Activated CD4-positive, CD25-positive, alpha-beta regulatory T cell treated with anti-CD3 and anti-CD28 coated beads, Interleukin-2, amount 50 U/mL, for 72 hours (primary cell): ENCODE measurements around the gene LHFPL2.

ENCODE experiments used
- DNase-seq: peaks from one replicate; pipeline ENCODE4 v3.0.0; 2021

LHFPL2 gene

DNA sequence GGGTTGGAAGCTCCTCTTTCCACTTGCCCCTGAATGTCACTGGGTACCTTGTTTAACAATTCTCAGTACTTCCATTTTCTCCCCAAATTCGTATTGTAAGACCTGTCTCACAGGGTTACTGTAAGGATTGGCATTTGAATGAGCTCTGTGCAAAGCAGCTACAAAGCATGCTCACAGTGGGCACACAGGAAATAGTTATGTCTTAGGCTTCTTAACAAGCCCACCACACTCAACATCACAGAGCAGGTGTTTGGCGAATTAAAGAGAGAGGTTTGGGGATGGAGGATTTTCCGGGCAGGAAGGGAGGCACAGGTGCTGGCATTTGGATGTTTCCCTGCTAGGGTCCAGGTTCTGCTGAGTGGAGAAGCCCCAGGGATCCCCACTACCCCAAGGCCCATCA lies 17.0 kb upstream of the LHFPL2 start:
- no peak for DNase-seq

DNA sequence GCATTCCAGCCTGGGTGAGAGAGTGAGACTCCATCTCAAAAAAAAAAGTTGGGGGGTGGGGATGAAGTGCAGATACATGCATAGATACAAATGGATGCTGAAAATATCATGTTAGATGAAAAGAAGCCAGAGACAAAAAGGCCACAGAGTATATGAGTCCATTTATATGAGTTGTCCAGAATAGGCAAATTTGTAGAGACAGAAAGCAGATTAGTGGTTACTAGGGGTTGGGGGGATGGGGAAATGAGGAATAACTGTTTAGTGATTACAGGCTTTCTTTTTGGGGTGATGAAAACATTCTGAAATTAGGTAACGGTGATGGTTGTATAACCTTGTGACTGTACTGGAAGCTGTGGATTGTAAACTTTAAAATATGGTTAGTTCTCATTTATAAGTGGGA lies 13.8 kb upstream of the LHFPL2 start:
- DNase-seq: no peak

DNA sequence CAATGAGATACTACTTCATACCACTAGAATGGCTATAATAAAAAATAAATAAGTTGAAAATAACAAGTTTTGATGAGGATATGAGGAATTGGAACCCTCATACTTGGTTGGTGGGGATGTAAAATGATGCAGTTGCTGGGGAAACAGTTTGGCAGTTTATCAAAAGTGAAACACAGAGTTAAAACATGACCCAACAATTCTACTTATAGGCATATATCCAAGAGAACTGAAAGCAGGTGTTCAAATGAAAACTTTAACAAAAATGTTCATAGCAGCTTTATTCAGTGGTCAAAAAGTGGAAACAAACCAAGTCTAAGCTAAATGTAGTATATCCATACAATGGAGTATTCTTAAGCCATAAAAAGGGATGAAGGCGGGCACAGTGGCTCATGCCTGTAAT lies 13.1 kb upstream of the LHFPL2 start:
- DNase-seq: no peak

DNA sequence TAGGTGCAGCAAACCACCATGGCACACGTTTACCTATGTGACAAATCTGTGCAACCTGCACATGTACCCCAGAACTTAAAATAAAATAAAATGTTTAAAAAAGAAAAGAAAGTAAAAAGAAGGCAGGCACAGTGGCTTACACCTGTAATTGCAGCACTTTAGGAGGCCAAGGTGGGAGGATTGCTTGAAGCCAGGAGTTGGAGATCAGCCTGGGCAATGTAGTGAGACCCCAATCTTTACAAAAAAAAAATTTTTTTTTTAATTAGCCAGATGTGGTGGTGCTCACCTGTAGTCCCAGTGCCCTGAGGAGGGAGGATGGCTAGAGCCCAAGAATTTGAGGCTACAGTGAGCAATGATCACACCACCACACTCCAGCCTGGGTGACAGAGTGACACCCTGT lies 12.5 kb upstream of the LHFPL2 start:
- no peak for DNase-seq

DNA sequence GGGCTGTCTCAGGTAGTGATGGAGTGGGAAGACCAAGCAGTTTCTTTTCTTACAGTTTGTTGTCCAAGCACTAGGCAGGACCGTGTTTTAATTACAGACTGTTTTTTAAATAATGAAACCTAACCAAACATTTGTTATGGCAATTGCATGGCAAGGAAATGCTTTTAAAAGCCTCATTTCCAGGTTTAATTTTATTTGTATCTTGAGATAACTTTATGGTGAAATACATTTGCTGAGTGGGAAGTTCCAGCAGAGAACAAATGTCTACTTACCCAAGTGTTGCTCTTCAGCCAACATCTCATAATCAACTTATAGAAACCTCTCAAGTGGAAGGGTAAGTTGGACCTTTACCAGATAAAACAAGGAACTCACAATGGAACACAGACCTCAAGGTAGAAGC lies 11.8 kb upstream of the LHFPL2 start:
- no peak for DNase-seq

DNA sequence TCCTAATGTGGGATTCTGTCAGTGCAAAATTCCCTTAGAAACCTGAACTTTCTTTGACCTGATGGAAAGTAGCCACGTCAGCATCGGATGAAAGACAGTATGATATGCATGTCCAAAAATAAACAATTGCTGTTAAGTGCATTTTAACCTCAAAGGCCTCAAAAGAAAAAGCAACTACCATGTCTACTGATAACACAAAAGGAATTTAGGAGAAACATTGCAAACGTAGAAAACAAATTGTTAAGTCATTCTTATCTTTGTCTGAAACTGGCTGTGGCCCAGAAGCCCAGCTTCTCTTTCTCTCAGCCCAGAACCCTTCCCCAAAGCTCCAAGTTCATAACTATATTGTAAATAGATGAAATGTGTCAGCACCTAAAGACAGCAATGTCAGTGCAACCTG lies 11.1 kb upstream of the LHFPL2 start:
- no peak for DNase-seq

DNA sequence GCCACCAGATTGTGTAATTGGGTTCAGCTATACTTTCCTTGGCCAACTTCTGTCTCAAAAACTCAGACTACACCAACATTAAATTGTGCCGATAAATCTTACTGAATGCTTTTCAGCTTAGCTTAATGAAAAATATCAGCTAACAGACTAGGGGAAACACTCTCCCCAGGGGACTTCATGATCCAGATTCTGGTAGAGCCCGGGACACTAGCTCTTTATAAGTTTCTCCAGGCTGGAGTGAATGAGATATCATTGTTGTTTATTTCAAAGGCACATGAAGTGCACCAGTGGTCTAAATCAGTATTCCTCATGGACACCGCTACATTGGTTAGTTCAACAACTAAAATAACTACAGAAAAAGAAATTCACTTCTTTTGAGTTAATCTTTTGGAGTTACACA lies 10.5 kb upstream of the LHFPL2 start:
- no peak for DNase-seq

DNA sequence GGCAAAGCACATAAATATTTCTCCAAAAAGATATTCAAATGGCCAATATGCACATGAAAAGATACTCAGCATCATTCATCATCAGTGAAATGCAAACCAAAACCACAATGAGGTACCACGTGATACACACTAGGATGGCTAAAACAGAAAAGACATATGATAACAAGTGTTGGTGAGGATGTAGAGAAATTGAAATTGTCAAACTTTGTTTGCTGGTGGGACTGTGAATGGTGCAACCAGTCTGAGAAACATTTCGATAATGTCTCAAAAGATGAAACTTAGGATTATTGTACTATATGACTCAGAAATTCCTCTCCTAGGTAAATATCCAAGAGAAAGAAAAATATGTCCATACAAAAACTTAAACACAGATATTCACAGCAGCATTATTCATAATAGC lies 8.6 kb upstream of the LHFPL2 start:
- no peak for DNase-seq

DNA sequence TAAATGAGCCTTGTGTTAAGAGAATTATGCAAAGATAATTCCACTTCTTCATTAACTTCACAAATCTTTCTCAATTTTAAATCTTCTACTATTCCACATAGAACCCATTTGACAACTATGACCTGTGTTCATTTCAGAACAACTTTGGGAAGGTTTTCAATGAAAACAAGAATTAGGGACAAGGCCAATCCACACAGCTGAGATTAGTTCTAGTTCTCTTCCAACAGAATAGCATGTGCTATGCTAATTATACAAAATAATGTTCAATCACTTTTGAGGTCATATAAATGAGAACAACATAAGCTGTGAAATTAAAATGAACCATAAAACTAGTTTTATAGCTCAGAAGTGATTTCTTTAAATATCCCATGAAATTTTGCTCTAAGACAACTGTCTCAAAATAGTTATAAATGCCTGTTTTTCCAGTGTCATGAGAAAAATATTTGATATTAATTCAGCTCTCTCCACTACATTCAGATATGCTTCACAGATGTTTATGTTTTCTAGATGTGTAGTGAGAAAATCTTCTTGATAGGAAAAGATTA lies 7.2 kb upstream of the LHFPL2 start:
- DNase-seq: no peak

DNA sequence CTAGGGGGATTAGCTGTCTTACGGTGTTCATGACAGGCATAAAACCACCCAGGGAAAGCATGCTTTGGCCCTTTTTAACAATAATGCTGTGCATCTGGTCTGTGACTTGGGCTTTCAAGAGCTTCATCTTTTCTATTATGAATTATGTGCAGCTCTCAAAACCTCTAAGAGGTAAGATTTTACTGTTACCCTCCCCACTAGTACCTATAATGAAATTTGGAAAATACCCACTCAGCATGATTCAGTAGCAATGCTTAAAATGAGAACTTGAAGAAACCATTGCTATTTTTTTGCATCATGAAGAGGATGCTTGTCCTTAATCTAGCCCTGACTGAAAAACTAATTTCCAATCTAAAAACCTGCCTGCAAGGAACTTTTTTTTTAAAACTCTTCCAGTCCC lies 5.8 kb upstream of the LHFPL2 start:
- DNase-seq: no peak

DNA sequence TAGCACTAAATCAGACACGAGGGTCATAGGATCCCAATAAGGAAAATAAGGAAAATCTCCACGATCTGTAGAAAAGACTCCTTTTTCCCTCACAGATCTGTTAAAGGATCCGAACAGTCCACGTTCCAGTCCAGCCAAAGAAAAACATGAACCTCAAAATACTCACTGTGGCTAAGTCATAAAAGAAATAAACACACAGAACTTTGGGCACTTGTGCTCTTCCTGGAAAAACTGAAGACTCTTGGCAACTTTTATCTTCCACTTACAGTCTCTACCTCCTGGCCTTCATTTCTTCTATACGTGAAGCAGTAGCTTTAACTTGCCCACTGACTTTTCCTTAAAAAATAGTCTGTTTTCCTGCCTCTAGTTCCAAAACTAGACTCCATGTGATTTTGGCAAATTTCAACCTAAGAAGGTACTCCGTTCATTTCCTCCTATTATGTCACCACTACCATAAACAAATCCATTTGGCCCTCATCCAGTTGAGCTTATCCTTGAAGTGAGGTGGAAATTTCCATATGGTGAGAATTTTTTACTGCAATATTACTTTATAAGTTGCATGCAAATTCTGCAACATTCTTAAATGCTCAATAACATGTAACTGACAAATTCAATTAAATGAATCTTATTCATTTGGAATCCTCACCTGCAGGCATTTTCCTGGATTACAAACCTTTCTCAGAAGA lies 5.3 kb upstream of the LHFPL2 start:
- DNase-seq: no peak

DNA sequence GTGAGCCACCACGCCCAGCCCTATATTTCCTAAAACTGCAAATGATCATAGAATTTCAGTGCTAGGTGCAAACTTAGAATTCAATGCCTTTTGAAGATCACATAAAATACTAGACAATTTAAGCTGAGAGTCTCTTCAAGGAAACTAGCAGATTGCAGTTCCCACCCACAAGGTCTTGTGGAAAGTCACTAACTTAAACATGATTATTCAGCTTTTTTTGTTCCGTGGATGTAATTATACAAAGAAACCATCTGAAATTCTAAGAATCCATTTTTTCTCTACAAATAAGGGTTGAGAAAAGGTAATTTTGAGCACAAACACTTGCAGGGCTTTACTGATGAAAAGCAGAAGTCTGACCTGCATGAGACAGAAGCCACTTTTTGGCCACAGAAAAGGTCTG lies 4.5 kb upstream of the LHFPL2 start:
- no peak for DNase-seq

DNA sequence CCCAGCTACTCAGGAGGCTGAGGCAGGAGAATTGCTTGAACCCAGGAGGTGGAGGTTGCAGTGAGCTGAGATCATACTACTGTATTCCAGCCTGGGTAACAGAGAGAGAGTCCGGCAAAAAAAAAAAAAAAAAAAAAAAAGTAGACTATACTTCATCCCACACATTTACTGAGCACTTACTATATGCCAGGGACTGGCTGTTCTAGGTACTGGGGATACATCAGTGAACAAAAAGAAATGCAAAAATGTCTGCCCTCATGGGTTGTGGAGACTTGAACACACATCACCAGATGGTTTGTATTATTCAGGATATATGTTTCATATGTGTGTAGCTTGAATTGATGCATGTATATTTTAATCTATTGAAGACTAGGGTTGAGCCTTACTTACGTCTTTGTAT lies 2.9 kb upstream of the LHFPL2 start:
- no peak for DNase-seq

DNA sequence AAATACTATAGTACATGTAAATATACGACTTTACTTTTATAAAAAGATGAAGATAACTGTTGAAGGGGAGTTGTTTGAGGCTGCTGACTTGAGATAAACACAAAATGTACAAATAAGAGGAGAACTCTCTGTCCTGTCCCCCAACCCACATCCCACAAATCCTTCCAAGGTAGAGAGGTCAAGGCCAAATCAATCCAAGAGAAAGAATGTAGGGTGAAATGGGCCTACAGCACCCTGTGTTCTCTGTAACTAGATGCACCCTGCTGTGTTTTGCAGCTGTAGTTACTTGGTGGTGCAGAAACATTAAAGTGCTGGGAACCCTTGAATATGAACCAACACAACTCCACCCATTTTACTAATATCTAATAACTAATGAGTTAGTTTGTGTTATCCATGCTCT lies 2.0 kb upstream of the LHFPL2 start:
- DNase-seq: no peak

DNA sequence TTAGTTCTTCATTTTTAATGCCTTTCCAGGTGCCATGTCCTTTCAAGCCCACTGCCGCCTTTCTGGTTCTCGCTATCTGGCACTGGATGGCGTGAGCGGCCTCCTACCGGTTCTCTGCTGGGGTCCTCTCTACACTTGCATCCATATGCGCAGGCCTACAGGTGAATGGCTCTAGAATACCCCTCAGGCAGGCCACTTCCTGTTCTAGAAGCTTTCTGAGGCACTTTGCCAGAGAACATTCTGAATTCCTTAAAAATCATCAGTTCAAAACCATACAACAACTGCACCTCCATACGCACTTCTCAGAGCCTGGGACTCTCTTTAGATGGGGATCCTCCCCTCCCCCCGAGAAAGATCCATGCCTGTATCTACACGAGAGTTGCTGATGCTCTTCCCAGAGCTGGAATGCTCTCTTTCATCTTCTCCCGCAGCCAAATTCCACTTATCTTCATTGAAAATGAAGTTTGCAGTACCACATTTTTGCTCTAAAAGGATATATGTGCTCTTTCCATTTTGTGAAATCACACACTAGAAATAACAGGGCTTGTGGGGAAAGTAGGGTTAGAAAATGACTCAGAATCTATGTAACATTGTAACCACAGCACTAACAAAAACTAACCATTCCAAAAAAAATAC lies 1.4 kb upstream of the LHFPL2 start:
- no peak for DNase-seq

DNA sequence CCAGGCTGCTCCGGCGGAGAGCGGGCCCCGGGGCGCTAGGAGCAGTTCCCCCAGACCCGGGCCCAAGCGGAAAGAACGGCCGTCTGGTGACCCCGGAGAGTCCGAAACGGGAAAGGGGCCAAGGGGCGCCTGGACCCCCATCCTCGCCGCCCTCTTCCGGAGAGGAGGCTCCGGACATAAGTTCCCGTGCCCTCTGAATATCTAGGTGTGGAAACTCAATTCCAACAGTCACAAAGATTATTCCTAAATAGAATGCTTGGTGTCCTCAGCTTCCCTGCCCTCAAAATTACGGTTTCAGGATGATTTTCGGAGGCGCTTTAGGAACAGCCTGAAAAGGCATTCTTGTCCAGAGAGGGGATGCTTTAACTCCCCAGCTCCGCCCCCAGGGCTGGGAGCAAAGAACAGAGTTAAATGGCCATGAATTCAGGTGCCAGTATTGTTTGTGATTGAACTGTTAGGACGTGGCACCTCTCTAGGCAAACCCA lies 681 bp upstream of the LHFPL2 start:
- DNase-seq: no peak

DNA sequence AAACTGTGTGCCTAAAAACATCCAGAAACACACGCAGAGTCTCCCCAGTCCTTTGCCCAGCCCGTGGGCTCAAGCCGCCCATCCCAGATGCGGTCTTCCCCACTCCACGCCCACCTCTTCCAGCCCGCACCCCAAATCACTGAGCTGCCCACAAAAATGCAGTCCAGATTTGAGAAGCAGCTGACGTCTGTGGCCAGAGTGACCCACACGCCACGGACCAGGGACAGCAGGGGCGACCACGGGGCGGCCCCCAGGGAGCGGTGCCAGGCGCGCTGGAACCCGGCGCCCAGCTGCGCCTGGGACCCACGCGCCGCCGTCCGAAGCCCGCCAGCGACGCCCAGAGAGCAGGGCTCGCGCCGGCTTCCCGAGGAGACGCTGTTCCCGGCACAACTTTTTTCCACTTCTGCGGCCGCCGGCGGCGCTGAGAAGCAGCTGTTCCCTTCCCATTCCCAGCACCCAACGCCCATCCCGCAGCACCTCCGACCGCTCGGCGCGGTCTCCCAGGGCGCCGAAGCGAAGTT lies 674 bp downstream of the LHFPL2 start:
- no peak for DNase-seq

DNA sequence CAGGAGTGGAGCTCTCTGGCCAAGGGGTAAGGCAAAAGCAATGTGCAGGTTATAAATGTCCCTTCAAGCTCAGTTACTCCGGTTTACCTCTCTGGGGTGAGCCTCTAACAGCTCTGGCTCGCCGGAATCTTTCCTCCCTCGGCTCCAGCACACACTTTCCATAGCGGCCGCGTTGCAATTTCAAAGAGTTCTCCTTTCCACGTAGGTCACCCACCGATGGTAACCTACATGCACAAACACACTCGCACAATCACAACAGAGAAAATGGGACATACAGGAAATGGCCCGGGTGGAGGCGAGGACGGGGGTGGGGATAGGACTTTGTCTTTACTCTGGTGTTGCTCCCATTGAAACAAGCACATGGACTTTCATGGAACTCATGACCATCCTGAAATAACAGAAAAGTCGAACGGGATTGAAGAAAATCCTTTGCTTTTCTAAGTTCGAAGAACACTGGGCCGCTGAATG lies 1.2 kb downstream of the LHFPL2 start:
- no peak for DNase-seq

DNA sequence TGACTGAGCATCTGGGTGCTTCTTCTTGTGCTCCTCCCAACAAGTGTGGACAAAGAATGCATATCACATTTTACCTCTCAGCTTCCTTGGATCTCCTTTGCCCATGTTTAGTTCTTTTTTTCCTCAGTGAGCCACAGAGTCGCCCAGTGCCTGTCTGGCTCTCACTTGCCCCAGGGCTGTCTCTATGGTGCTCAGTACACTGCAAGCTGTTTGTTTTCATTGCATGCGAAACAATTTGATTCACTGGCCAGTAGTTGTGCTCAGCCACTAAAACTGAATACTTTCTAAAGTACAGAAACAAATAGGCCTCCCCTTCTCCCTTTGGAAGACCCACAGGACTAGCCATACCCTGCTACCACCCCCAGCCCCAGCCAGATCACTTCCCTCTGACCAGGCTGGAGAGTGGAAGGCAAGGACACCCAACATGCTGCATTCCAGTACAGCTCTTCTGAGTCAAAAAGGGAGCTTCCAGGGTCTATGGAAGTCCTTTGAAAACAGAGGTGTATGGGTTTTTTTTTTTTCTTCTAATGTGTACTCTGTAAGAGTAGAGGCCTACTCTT lies 3.8 kb downstream of the LHFPL2 start:
- no peak for DNase-seq

DNA sequence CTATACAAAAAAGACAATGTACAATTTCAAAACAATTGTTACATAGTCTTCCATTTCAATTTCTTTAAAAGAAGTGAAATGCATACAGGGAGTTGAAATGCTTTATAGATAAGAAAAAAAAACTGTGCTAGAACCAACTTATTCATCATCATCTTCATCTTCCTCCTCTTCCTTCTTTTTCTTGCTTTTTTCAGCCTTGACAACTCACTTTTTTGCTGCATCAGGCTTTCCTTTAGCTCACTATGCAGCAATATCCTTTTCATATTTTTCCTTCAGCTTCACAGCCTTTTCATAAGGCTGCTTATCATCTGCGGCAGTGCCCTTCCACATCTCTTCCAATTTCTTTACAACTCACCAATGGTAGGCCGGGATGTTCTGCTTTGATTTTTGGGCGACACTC lies 4.4 kb downstream of the LHFPL2 start:
- no peak for DNase-seq

DNA sequence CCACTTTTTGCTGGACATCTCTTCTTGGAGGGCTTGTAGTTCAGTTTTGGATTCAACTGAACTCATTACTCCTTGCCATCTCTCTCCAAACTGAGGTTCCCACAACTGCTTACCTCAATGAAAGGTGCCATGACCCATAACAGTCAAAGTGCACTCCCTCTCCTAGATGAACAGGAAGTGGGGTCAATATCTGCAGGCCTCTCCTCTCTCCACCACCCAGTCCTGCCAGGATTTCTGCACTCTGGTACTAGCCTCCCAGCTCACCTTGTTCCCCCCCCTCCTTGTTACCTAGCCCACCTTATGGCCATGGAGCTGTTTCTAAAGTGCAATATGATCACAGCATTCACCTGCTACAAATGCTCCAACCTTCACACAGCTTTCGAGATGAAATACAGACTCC lies 5.9 kb downstream of the LHFPL2 start:
- no peak for DNase-seq

DNA sequence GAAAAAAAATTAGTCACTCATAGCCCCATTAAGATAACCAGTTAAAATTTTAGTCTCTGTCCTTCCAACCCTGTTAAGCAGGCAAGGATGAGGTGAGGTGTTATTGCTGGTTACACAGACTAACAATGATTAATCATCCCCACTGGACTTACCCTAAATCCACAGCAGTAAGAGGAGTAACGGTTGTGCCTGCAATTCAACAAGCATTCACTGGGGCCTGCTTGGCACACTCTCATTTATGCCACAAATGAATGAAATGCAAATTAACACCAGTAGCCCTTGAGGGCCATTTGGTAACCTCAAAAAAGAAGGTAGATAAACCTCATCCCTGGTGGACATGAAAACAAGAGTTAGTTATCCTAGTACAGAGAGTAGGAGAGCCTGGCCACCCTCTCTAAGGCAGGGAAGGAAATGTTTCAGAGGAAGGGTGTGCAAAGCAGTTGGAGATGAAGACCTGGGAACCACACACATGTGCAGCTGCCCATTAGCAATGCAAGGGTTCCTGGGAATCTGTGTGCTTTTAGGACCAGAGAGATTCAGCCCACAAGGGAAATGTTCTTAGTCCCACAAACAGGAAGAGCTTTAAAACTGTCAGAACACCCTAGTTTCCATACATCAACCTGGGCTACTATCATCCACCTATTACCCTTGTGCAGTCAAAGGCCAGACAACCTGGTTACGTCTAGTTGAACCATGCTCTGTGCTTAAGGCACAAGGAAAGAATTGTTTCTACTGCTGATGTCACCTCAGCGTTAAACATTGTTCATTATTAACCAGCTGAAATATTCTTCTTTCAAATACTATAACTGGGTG lies 7.7 kb downstream of the LHFPL2 start:
- no peak for DNase-seq

DNA sequence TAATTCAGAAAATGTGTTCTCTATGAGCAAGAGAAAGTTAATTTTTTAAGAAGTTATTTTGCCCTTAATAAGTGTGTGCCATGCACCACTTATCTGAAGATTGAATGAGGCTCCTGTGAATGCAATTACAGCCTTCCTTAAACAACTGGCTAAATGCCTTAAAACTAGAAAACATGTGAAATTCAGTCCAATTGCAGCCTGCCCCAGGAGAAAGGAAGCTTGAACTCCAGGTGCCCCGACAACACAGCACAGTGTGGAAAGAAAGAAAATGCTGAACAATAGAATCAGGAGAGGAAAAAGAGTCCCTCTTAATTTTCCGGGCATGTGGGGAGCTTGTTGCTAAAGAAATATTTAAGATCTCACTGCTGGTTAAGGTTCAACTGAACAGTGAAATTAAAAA lies 8.8 kb downstream of the LHFPL2 start:
- no peak for DNase-seq
